OCI-LY7 (cell line): ENCODE results near the gene TTC22. TPM values are rescaled to one million over a fixed set of nuclear protein-coding genes. Genes with fewer than 3 reads are reported as not detected.

Experiments
- BruUV-seq: library from RNA; stranded (reverse); fragments of 400-500 nt; replicated peaks from 2 replicates; lab custom pipeline; 2021; lab: Mats Ljungman, UMichigan
- CTCF ChIA-PET: fragments of 300-600 bp; sonication (Branson Sonifier 250); formaldehyde crosslinking; loops from one replicate; lab custom pipeline; 2022; ENCODE audit warnings: antibody characterized with exemption; ENCODE audit not compliant: unreplicated experiment; lab: Charles Lee
- POLR2A ChIA-PET: fragments of 300-600 bp; sonication (Branson Sonifier 250); formaldehyde crosslinking; loops from one replicate; lab custom pipeline; 2022; ENCODE audit warnings: antibody characterized with exemption; lab: Charles Lee
- DNase-seq: peaks from one replicate; pipeline ENCODE4 v3.0.0-alpha.2; 2015; ENCODE audit warnings: low spot score
- H2AFZ ChIP-seq: fragments of 200-600 bp; sonication (generic), shearing (Covaris generic); 2 replicates; pipeline ENCODE4 v1.6.1; 2014; ENCODE audit warnings: mild to moderate bottlenecking, antibody characterized with exemption, low read length, moderate library complexity
- H3K27ac ChIP-seq: fragments of 200-600 bp; sonication (generic); 2 replicates; pipeline ENCODE4 v1.5.1; 2014; ENCODE audit warnings: mixed run types, low read depth, mild to moderate bottlenecking, moderate library complexity, low read length, inconsistent platforms; ENCODE audit not compliant: poor library complexity, severe bottlenecking
- H3K36me3 ChIP-seq: fragments of 200-600 bp; sonication (generic); 2 replicates; pipeline ENCODE4 v1.6.1; 2014; ENCODE audit warnings: mild to moderate bottlenecking, antibody characterized with exemption, low read length, moderate library complexity, mixed read lengths; ENCODE audit not compliant: insufficient read depth
- H3K4me1 ChIP-seq: fragments of 200-600 bp; sonication (generic); 2 replicates; pipeline ENCODE4 v1.5.1; 2014; ENCODE audit warnings: mild to moderate bottlenecking, low read length; ENCODE audit not compliant: insufficient read depth, poor library complexity, severe bottlenecking
- H3K4me2 ChIP-seq: fragments of 200-600 bp; sonication (generic); 2 replicates; pipeline ENCODE4 v1.6.1; 2014; ENCODE audit warnings: mild to moderate bottlenecking, low read length
- H3K4me3 ChIP-seq: fragments of 200-600 bp; sonication (generic); 2 replicates; pipeline ENCODE4 v1.5.1; 2014; ENCODE audit warnings: mild to moderate bottlenecking, low read depth, low read length; ENCODE audit not compliant: poor library complexity, severe bottlenecking
- H3K79me2 ChIP-seq: fragments of 200-600 bp; sonication (generic); 2 replicates; pipeline ENCODE4 v1.6.1; 2016; ENCODE audit warnings: low read depth, mild to moderate bottlenecking, low read length, moderate library complexity, mixed read lengths; ENCODE audit not compliant: insufficient read depth
- H3K9me2 ChIP-seq: fragments of 200-600 bp; sonication (generic); 2 replicates; pipeline ENCODE4 v1.6.1; 2016; ENCODE audit warnings: mild to moderate bottlenecking, low read length, mixed read lengths; ENCODE audit not compliant: insufficient read depth
- H3K9me3 ChIP-seq: fragments of 200-600 bp; sonication (generic); 2 replicates; pipeline ENCODE4 v1.6.1; 2014; ENCODE audit warnings: mild to moderate bottlenecking, mixed run types, low read length, mixed read lengths
- H4K20me1 ChIP-seq: fragments of 200-600 bp; sonication (generic); 2 replicates; pipeline ENCODE4 v1.6.1; 2014; ENCODE audit warnings: mild to moderate bottlenecking, antibody characterized with exemption, low read length, moderate library complexity, mixed read lengths; ENCODE audit not compliant: insufficient read depth
- CTCF ChIP-seq: fragments of 200-600 bp; sonication (generic); conservative IDR thresholded peaks from 2 replicates; pipeline ENCODE4 v1.5.1; 2014; ENCODE audit warnings: mild to moderate bottlenecking, antibody characterized with exemption, low read length, moderate library complexity, mixed read lengths
- EZH2phosphoT487 ChIP-seq: fragments of 200-600 bp; sonication (generic); IDR thresholded peaks from 2 replicates; pipeline ENCODE4 v1.6.1; 2018; ENCODE audit warnings: low read depth, borderline replicate concordance, mild to moderate bottlenecking, mixed run types, antibody characterized with exemption, low read length, moderate library complexity, mixed read lengths
- intact Hi-C: fragments of 100-400 bp; cut with micrococcal nuclease; formaldehyde crosslinking; loops from one replicate; pipeline ENCODE4 v1.10.0; 2022; ENCODE audit not compliant: unreplicated experiment
- total RNA-seq, 2 experiments: library from RNA; depleted of rRNA in 1 of 2; stranded (reverse); fragments of >200 nt in 1 of 2; shearing (Covaris generic) in 1 of 2; gene quantifications; 2 replicates each; pipeline ENCODE4 v1.2.3, GENCODE V29; 2014 to 2022

The TTC22 gene
- total RNA-seq, 2 experiments from 2014 or later: not detected

GRCh38 chr1:54848134-54848948 lies 47.2 kb upstream of the TTC22 start:
- Histone ChIP-seq H3K9me2 (no peaks in the 10 kb centered on the region), H2AFZ (no peak overlapping the region), H3K79me2 (no peaks in the 10 kb centered on the region), H3K36me3 (peaks cover 65% of the 10 kb centered on the region), H3K4me1 (no peaks in the 10 kb centered on the region), H3K27ac (no peak overlapping the region), H3K4me2 (no peak overlapping the region), H3K4me3 (no peak overlapping the region), H4K20me1 (no peaks in the 10 kb centered on the region), H3K9me3 (no peaks in the 10 kb centered on the region)
- no peak for DNase-seq
- CTCF ChIA-PET: no interaction called here
- intact Hi-C loops: no loop called here
- no peak for TF ChIP-seq EZH2phosphoT487
- TF ChIP-seq CTCF: no peak
- POLR2A ChIA-PET: interaction anchor here (0.6 kb wide), 2 partner anchors 236 to 645 kb away, joined by 5 to 9 read pairs; no protein-coding TSS in a partner anchor
- no TSS peak for BruUV-seq

GRCh38 chr1:54846716-54847284 lies 45.7 kb upstream of the TTC22 start:
- Histone ChIP-seq H3K27ac (no peak overlapping the region), H3K36me3 (peaks cover 49% of the 10 kb centered on the region), H3K4me2 (no peak overlapping the region), H3K4me1 (no peaks in the 10 kb centered on the region), H3K9me3 (no peaks in the 10 kb centered on the region), H2AFZ (no peak overlapping the region), H3K9me2 (no peaks in the 10 kb centered on the region), H4K20me1 (no peaks in the 10 kb centered on the region), H3K79me2 (no peaks in the 10 kb centered on the region), H3K4me3 (no peak overlapping the region)
- CTCF ChIA-PET: no interaction called here
- BruUV-seq: no TSS peak
- intact Hi-C loops: no loop called here
- TF ChIP-seq EZH2phosphoT487 (no peak), CTCF (no peak)
- POLR2A ChIA-PET: interaction anchor here (0.5 kb wide), 1 partner anchor 112 kb away, joined by 3 read pairs; no protein-coding TSS in a partner anchor
- DNase-seq: no peak

GRCh38 chr1:54846301-54846700 lies 45.2 kb upstream of the TTC22 start:
- H2AFZ ChIP-seq: no peak overlapping the region
- TF ChIP-seq CTCF: no peak
- no peak for TF ChIP-seq EZH2phosphoT487
- H3K36me3 ChIP-seq: peaks cover 44% of the 10 kb centered on the region
- no peaks in the 10 kb centered on the region for H3K4me1 ChIP-seq
- H3K4me3 ChIP-seq: no peak overlapping the region
- H3K79me2 ChIP-seq: no peaks in the 10 kb centered on the region
- BruUV-seq: no TSS peak
- H3K9me2 ChIP-seq: no peaks in the 10 kb centered on the region
- no peaks in the 10 kb centered on the region for H4K20me1 ChIP-seq
- intact Hi-C loops: no loop called here
- H3K9me3 ChIP-seq: no peaks in the 10 kb centered on the region
- ChIA-PET CTCF (no interaction called here), POLR2A (no interaction called here)
- no peak overlapping the region for H3K4me2 ChIP-seq
- no peak for DNase-seq
- H3K27ac ChIP-seq: no peak overlapping the region
